HG03196 (cell line): Measurements from ENCODE around the gene ELFN1.

ENCODE experiments used
- ATAC-seq: cut with Tn5 transposase; IDR thresholded peaks from one replicate; pipeline ENCODE4 v1.9.1; 2021; ENCODE audit not compliant: unreplicated experiment

The ELFN1 gene

DNA sequence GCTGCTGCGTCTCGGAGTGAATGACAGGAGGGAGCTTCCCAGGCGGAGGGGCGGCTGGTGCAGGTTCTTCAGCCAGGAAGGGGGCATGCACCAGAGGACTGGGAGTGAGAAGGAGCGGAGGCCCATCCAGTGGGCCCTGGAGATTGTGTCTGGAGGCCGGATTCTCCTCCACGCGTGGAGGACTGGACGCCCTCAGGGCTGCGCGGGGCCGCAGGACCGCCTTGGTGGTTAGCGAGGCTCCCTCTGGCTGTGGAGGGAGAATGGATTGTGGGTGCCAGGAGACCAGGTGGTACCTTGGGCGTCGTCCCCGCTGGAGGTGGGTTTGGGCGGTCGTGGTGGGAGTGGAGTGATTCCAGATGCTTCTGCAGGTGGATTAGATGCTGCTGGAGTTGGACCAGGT lies 68.9 kb downstream of the ELFN1 start:
- ATAC-seq = no peak

DNA sequence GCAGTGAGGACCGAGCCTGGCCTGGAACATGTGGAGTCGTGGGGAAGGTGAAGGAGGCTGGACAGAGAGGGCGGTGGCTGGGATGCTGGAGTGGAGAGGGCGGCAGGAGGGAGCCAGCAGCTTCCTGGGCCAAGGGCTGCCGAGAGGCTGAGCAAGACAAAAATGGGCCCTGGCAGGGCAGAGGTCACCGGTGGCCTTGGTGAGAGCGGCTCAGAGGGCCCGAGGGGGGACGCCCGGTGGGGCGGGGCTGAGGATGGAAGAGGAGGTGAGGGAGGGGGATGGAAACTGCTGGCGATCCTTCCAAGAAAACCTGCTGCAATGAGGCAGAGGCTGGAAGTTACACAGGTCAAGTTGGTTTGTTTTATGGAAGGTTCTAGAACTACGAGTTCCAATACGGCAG lies 69.5 kb downstream of the ELFN1 start:
- no peak for ATAC-seq

DNA sequence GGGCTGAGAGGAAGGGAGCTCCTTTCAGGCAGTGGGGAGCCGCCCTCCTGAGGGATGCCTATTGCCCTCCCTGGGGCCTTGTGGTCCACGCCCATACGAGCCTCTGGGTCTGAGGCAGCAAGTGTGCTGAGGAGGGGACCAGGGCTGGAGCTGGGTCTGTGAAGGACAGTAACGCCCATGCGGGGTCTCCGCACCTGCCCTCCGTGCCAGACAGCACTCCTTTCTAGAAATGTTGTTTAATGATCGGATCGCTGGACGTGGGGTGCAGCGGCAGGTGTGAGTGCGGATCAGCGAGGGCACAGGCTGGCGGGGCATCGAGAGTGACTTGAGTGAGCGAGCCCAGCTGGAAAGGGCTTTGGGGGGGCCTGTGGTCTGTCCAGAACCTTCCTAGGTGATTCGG lies 70.1 kb downstream of the ELFN1 start:
- ATAC-seq = no peak

DNA sequence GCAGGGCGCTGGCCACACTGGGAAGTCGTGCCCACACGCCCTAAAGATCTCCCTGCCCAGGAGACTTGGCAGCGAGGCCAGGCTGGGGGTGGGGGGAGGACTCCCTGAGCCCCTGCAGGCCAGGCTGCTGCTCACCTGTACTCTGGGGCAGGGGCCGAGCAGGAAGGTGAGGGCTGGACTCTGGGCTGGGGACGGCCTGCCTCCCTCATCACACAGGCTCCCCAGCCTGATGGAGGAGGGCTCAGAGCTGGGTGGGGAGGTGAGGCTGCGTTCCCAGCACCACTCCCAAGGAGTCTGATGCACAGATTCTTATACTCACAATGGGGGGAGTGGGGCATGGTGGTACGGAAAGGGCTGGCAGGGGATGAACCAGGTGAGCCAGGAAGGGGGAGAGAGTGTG lies 71.2 kb downstream of the ELFN1 start:
- ATAC-seq = no peak

DNA sequence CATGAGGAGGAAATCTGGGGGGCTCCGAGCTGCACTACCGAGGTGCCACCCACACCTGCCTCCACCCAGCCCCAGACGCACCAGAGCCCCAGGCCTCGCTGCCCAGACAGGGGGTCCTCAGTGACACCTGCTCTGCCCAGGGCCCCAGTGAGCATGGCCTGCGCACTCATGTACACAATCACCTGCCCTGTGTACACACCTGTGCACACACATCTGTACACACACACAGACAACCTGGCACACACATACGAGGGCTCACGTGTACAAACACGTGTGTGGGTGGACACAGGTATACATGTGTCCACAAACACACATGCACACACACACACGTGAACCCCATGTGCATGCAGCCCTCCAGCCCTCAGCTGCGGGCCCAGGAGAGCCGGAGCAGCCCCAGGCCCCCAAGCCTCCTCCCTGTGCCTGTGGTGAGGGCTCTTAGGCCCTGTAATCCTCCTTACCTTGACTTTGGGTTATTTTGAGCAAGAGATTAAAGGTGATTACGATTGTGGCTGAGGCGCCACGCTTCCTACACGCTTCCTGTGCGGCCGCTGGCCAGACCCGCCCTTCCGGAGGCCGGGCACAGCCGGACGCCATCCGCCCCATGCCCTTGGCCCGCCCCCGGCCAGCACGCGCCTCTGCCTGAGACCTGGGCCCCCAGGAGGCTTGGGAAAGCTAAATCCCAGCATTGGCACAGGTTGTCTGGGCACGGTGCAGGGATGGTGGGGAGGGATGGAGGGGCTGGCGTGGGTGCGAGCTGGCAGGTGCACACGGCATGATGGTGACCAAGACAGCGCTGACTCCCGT lies 71.9 kb downstream of the ELFN1 start:
- no peak for ATAC-seq

DNA sequence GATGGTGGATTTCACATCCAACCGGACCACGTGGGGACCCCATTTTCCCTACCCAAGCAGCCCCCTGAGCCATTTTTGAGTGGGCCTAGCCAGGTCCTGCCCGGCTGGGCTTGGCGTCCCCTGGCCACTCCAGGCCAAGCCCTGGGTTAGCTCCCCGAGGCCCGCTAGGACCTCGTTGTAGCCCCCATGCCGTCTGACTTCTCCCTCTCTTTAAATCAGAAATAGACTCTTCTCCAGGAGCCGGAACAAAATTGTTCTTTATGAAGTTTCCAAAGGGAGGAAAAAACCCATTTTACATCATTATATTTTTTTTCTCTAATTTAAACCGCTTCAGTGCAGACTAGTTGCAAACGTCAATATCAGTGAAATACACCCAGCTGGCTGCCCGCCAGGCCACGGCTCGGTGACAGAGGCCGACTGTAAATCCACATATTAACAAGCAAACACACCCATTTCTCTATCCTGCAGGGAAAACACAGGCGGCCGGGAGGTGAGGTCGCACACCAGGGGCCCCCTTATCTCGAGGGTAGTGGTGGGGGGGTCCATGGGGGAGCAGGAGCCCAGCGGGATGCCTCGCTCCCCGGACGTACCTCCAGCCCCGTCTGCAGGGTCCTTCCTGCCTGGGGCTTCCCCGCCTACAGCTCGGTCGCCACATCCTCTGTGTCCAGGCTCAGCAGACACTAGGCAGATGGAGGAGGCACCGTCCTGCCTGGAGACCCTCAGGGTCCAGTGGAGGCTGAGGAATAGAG lies 72.7 kb downstream of the ELFN1 start:
- ATAC-seq = no peak

DNA sequence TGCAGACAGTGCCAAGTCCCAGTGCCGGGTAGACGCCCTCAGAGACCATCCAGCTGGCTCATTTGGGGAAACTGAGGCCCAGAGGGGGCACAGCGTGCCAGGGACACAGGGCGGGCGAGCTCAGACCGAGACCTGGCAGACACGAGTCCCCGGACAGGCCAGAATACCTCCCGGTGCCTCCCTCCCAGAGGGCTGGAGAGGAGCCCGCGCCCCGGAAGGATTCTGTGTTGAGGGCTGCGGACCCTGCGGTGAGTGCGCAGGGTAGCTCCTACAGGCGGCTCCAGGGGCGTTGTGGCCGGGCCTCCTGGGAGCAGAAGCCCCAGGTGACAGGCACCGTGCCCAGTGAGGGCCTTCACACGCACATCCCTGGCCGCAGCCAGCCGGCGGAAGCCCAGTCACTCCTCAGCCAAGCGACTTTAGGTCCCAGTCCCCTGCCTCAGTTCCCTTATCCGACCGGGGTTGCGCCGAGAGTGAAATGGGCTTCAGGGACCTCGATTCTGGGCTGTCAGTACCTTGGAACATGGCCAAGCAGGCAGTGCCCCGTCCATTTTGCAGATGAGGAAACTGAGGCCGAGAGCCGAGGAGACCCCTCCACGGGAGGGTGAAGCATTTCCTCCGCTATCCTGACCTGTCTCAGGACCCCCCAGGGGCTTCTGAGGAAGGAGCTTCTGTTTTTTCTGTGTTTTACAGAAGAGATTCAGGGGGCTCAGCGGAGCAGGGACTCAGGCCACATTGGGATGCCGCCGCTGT lies 73.6 kb downstream of the ELFN1 start:
- no peak for ATAC-seq

DNA sequence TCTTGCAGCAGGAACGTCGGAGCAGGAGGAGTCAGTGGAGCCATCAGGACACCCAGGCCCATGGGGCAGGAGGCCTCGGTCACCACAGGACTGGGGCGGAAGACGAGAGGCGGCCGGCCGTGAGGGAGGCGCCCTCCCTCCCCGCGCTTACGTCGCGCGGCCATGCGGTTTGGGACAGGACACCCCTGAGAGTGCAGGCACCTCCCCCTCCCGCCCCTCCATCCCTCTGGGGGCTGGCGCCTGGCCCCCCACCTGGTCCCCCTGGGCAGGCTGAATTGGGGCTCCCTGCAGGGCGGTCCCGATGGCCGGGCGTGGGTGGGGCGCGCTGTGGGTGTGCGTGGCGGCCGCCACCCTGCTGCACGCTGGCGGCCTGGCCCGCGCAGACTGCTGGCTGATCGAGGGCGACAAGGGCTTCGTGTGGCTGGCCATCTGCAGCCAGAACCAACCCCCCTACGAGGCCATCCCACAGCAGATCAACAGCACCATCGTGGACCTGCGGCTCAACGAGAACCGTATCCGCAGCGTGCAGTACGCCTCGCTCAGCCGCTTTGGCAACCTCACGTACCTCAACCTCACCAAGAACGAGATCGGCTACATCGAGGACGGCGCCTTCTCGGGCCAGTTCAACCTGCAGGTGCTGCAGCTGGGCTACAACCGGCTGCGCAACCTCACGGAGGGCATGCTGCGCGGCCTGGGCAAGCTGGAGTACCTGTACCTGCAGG lies 74.4 kb downstream of the ELFN1 start:
- ATAC-seq = no peak

DNA sequence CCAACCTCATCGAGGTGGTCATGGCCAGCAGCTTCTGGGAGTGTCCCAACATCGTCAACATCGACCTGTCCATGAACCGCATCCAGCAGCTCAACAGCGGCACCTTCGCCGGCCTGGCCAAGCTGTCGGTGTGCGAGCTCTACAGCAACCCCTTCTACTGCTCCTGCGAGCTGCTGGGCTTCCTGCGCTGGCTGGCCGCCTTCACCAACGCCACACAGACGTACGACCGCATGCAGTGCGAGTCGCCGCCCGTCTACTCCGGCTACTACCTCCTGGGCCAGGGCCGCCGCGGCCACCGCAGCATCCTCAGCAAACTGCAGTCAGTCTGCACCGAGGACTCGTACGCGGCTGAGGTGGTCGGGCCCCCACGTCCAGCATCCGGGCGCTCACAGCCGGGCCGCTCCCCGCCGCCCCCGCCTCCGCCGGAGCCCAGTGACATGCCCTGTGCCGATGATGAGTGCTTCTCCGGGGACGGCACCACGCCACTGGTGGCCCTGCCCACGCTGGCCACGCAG lies 75.0 kb downstream of the ELFN1 start:
- ATAC-seq = no peak

DNA sequence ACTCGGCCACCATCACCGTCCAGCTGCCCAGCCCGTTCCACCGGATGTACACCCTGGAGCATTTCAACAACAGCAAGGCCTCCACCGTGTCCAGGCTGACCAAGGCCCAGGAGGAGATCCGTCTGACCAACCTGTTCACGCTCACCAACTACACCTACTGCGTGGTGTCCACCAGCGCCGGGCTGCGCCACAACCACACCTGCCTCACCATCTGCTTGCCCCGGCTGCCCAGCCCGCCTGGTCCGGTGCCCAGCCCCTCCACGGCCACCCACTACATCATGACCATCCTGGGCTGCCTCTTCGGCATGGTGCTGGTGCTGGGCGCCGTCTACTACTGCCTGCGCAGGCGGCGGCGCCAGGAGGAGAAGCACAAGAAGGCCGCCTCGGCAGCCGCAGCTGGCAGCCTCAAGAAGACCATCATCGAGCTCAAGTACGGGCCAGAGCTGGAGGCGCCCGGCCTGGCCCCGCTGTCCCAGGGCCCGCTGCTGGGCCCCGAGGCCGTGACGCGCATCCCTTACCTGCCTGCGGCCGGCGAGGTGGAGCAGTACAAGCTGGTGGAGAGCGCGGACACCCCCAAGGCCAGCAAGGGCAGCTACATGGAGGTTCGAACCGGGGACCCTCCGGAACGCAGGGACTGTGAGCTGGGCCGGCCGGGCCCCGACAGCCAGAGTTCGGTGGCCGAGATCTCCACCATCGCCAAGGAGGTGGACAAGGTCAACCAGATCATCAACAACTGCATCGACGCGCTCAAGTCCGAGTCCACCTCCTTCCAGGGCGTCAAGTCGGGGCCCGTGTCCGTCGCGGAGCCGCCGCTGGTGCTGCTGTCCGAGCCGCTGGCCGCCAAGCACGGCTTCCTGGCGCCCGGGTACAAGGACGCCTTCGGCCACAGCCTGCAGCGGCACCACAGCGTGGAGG lies 75.8 kb downstream of the ELFN1 start:
- no peak for ATAC-seq

DNA sequence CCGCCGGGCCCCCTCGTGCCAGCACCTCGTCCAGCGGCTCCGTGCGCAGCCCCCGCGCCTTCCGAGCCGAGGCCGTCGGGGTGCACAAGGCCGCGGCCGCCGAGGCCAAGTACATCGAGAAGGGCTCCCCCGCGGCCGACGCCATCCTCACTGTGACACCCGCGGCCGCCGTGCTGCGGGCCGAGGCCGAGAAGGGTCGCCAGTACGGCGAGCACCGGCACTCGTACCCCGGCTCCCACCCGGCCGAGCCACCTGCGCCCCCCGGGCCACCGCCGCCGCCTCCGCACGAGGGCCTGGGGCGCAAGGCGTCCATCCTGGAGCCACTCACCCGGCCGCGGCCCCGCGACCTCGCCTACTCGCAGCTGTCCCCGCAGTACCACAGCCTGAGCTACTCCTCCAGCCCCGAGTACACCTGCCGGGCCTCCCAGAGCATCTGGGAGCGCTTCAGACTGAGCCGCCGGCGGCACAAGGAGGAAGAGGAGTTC lies 76.5 kb downstream of the ELFN1 start:
- no peak for ATAC-seq

DNA sequence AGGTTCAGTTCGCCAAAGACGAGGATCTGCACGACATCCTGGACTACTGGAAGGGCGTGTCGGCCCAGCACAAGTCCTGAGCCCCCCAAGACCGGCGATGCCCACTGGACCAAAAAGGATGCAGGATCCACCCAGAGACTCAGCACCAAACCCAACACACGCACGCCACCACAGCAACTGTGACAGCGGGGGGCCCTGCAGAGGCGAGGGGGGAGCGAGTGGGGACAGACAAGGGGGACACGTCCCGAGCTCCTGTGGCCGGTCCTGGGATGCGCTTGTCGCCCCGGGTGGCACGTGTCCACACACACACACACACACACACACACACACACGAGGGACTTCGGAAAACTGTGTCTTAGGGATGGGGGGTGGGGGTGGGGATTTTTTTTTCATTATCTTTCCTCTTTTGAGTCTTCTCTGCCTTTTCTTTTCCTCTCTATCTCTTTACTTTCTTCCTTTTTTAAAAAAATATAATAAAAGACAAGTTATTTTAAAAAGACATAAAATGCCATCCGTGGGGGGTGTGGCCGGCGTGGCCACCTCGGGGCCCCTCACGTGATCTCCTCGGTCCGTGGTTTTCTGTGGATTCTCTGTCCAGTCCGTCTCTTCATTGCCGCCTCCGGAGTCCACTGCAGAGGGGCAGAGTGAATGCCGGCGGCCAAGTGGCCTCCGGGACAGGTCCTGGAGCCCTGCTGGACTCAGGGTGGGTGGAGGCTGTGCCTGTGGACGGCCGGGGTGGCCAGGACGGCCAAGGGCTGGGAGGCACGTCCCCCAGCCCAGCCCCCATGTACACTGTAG lies 77.1 kb downstream of the ELFN1 start:
- ATAC-seq = no peak

DNA sequence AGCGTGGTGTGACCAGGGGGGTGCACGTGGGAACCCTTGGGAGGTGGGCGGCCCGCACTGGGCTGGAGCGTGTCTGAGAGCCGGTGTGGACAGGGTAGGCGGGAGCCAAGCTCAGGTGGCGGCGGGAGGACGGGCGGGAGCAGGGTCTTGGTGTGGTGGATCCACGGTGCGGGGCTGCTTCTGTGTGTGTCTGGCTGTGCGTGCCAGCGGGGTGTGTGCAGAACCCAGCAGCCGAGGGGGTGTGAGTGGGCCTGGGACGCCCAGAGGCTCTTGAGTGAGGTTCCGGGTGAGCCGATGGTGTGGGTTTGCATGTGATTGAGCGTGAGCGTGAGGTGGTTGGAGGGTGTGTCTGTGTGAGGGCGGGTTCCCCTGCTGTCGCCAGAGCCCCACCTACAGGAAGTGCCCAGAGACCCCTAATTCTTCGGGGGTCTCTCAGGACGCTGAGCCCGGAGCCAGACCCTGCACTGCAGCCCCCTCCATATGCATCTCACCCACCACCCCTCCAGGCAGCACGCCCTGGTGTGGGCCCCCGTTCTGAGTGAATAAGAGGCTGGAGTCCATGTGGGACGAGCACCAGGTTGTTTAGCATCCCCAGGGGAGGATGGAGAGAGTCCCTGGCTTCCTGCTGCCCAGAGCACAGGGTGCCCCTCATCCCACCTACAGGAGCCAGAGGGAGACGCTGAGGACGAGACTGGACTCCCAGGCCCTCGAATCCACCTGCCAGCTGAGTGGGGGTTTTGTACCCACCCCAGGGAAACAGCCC lies 78.2 kb downstream of the ELFN1 start:
- no peak for ATAC-seq

DNA sequence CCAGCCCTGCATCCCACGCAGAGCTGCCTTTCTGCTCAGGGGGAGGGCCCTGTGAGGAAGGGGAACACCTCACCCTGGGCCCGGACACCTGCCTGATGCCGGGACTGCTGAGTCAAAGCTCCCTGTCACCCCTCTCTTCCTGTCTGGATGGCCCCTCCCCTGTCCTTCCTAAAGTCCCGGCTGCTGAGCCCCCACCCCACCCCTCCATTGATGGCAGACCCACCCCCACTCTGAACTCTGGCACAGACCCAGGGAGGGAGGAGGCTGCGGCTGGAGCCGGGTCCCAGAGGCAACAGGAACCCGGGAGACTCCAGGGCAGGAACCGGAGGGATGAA lies 78.7 kb downstream of the ELFN1 start:
- no peak for ATAC-seq

DNA sequence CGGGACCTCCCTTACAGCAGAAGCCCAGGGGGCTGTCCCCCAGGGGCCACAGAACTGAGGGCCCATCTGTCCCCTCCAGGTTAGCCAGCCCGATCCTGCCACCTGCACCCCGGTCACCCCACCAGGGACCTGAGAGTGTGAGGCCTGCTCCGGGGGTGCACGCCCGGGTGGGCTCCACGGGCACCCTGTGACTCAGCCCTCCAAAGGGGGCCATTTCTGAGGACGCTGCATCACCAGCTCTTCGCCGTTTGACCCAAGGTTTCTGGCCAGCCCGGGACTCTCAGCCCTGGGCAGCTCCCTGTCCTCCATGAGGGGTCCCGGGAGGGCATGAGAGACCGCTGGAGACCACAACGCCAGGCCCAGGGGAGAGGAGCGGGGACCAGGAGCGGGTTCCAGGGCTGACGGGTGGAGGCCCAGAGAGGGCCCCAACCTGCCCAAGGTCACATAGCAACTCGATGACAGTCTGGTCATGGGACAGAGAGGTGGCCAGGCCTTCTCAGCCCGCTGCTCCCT lies 79.3 kb downstream of the ELFN1 start:
- no peak for ATAC-seq

DNA sequence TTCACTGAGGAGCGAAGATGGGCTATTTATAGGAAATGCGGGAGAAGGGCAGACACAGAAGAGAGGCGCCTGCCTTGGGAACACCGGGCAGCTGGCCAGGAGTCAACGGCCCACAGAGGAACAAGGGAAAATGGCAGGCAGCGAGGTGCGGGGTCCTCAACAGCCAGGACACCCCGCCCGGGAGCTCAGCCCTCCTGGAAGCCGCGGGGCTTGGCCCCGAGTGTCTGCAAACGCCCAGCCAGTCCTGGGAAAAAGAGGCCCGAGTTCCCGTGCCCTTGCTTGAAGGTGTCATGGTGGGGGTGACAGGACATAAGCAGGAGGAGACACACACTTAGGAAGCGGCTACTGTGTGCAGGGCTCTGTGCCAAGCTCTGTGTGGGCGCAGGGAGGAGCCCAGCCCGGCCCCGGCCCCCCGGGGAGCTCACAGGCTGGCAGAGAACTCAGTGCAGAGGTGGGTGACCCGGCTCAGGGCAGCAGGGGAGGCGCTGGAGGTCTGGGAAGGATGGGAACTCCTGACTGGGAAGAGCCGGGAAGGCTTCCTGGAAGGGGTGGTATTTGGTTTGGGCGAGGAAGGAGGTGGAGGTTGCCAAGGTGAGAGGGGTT lies 79.9 kb downstream of the ELFN1 start:
- no peak for ATAC-seq

DNA sequence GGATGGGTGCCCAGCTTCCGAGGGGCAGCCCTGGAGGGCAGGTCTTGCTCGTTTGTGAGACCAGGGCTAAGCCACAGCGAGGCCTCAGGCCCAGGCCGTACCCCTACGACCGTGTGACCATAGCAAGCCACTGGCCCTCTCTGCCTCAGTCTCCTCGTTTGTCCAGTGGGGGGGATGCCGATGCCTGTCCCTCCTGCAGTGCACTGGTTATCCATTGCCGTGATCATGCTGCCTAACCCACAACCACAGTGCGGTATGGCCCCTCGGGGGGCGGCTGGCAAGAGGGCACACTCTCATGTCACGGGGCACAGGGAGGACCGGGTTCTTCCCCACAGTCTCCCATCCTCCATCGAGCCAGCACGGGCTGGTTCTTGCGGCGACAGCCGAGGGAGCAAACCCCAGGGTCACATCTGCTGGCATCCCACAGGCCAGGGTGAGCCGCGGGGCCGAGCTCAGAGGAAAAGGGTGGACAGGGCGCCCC lies 80.5 kb downstream of the ELFN1 start:
- ATAC-seq = no peak

DNA sequence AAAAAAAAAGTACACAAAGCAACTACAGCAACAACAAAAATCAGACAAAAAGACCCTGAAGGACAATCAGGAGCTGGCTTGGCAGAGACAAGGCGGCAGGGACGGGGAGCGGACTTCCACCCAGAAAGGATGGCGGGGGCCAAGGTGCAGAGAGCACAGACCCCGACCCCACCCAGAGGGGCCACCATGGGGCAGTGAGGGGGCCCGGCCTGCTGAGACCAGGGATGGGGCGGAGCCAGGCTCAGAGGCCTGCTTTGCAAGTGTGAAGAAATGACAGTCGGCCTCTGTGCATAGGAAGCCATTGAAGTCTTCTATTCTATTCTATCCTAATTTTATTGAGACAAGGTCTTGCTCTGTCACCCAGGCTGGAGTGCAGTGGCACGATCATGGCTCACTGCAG lies 82.0 kb downstream of the ELFN1 start:
- no peak for ATAC-seq
